ENCODE results near the gene GOLGA5. TPM values are rescaled to one million over a fixed set of nuclear protein-coding genes. Genes with fewer than 3 reads are reported as not detected.

GOLGA5 gene
- total RNA-seq, 4 donors from 2014 or later, result 27.0 to 34.8 (median 33.8) TPM

DNA sequence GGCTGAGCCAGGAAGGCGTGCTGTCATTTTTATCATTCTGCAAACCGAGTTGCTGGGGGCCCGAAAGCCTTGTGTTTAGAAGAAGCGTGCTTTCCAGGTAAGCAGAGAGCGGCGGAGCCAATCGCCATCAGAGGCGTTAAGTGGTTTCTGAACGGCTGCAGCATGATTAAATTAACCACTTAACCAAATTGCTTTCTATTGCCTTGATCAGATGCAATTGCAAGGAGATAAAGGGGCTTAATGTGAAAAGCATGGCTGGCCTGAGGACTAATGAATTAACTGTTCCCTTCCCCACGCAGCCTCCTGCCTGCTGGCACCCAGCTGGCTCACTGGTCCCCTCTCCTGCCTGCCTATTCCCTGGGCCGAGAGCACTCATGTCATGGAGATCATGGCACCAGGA lies 92.2 kb downstream of the GOLGA5 start:
- intact Hi-C loops (cut with DNase I; ENCODE audit: low total_unique reads), result no loop called here
- TF ChIP-seq POLR2A (IDR thresholded peaks at IDR 0.05), result no peak
- TF ChIP-seq, protein P1, sequence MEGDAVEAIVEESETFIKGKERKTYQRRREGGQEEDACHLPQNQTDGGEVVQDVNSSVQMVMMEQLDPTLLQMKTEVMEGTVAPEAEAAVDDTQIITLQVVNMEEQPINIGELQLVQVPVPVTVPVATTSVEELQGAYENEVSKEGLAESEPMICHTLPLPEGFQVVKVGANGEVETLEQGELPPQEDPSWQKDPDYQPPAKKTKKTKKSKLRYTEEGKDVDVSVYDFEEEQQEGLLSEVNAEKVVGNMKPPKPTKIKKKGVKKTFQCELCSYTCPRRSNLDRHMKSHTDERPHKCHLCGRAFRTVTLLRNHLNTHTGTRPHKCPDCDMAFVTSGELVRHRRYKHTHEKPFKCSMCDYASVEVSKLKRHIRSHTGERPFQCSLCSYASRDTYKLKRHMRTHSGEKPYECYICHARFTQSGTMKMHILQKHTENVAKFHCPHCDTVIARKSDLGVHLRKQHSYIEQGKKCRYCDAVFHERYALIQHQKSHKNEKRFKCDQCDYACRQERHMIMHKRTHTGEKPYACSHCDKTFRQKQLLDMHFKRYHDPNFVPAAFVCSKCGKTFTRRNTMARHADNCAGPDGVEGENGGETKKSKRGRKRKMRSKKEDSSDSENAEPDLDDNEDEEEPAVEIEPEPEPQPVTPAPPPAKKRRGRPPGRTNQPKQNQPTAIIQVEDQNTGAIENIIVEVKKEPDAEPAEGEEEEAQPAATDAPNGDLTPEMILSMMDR (IDR thresholded peaks at IDR 0.05 in 4 of 5, conservative IDR thresholded peaks at IDR 0.05 in 1 of 5), result no peak
- Histone ChIP-seq H3K27me3 (peaks cover 0 to 3% (median 0%) of the 10 kb centered on the region in 3 donors), H3K27ac (no peak overlapping the region), H3K36me3 (no peaks in the 10 kb centered on the region), H3K4me3 (no peak overlapping the region), H3K9me3 (no peaks in the 10 kb centered on the region), H3K4me1 (no peaks in the 10 kb centered on the region)
- in situ Hi-C loops (cut with MboI; ENCODE audit: low sequenced_read_pairs in 4 of 4), result no loop called here
- ATAC-seq, result no peak
- DNase-seq, result no peak

DNA sequence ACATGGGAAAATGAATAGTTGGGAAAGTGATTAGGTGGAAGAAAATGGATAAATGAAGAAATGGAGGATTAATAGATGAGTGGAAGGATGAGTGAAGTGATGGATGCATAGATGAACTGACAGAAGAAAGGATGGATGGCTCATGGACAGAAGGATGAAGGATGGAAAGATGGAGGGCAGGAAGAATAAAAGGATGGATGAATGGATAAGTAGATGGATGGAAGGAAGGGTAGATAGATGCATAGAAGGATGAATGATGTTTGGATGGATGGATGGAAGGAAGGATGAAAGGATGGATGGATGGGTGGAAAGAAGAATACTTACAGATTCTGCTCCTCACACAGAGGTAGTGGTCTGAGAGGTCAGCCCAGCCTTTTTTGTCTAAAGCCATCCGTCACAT lies 93.1 kb downstream of the GOLGA5 start:
- in situ Hi-C loops (cut with MboI; ENCODE audit: low sequenced_read_pairs in 4 of 4) (no loop called here), intact Hi-C loops (cut with DNase I; ENCODE audit: low total_unique reads) (no loop called here)
- ATAC-seq (no peak), DNase-seq (no peak)
- no peak for TF ChIP-seq POLR2A (IDR thresholded peaks at IDR 0.05)
- TF ChIP-seq, protein P1 (IDR thresholded peaks at IDR 0.05 in 4 of 5, conservative IDR thresholded peaks at IDR 0.05 in 1 of 5), result no peak
- peaks cover 0 to 3% (median 0%) of the 10 kb centered on the region in 3 donors for H3K27me3 ChIP-seq
- H3K4me1 ChIP-seq, result no peaks in the 10 kb centered on the region
- H3K27ac ChIP-seq, result no peak overlapping the region
- H3K9me3 ChIP-seq, result no peaks in the 10 kb centered on the region
- H3K36me3 ChIP-seq, result no peaks in the 10 kb centered on the region
- H3K4me3 ChIP-seq, result no peak overlapping the region

DNA sequence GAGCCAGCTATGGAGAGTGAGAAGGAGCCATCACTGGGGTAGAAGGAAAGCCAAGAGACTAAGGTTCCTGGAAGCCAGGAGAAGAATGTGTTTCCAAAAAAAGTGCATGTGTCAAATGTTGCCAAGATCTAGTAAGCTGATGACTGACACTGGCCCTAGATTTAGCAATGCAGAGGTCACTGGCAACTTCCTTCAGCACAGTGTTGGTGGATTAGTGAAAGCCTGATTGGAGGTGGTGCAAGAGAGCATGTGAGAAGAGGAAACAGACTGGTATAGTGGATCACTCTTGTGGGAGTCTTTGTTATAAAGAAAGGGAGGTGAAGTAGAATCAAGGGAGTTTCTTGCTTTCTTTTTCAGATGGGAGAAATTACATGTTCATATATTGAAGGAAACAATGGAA lies 94.8 kb downstream of the GOLGA5 start:
- Histone ChIP-seq H3K4me3 (no peak overlapping the region), H3K27me3 (peaks cover 0 to 3% (median 0%) of the 10 kb centered on the region in 3 donors), H3K36me3 (no peaks in the 10 kb centered on the region), H3K9me3 (no peaks in the 10 kb centered on the region), H3K27ac (no peak overlapping the region), H3K4me1 (no peaks in the 10 kb centered on the region)
- intact Hi-C loops (cut with DNase I; ENCODE audit: low total_unique reads) (no loop called here), in situ Hi-C loops (cut with MboI; ENCODE audit: low sequenced_read_pairs in 4 of 4) (no loop called here)
- no peak for TF ChIP-seq POLR2A (IDR thresholded peaks at IDR 0.05)
- TF ChIP-seq, protein P1 (IDR thresholded peaks at IDR 0.05 in 4 of 5, conservative IDR thresholded peaks at IDR 0.05 in 1 of 5), result no peak
- ATAC-seq (no peak), DNase-seq (no peak)

Other genes starting within 250 kb of the GOLGA5 start
- 10 to 100 TPM; 53.5 to 78.5 (median 62.8) TPM for gene LGMN, start 45.7 kb upstream of the GOLGA5 start, total RNA-seq
- gene CHGA, start 128.8 kb downstream of the GOLGA5 start, total RNA-seq, result under 1 TPM in 2 of 4 donors, not detected in 2; 0.22 to 0.25 TPM